Measurements from ENCODE around the gene SHROOM3.

DNA sequence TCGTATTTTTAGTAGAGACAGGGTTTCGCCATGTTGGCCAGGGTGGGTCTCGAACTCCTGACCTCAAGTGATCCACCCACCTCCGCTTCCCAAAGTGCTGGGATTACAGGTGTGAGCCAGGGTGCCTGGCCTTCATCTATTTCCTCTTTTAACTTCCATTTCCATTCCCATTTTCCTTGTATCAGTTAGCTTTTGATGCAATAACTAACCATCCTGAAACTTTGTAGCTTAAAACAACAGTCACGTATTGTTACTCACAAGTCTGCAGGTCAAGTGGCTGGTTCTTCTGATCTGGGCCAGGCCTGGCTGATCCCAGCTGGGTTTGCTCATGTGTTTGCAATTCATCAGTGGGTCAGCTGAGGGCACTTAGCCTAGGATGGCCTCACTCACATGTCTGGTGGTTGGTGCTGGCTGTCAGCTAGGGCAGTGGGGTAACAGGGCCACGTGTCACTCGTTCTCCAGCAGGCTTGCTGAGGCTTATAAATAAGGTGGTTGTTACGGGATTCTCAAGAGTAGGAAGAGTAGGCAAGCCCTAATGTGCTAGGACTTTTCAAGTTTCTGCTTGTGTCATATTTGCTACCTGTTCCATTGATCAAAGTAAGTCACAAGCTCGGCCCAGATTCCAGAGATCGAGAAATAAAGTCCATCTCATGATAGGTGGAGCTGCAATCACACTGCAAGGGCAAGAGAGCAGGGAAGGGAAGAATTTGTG lies 374.7 kb downstream of the SHROOM3 start:
- TF ChIP-seq CSDC2 (CRISPR knock-in tag; IDR thresholded peaks at IDR 0.05), result no peak
- no peak for TF ChIP-seq ZFP30 (CRISPR knock-in tag; IDR thresholded peaks at IDR 0.05)
- TF ChIP-seq BACH2 (CRISPR knock-in tag; IDR thresholded peaks at IDR 0.05; ENCODE audit: borderline replicate concordance), result no peak
- no peak for TF ChIP-seq ESRRG (CRISPR knock-in tag; IDR thresholded peaks at IDR 0.05)
- TF ChIP-seq TCF4 (CRISPR knock-in tag; IDR thresholded peaks at IDR 0.05; ENCODE audit: borderline replicate concordance), result no peak
- TF ChIP-seq CREB5 (CRISPR knock-in tag; IDR thresholded peaks at IDR 0.05; ENCODE audit: low read depth), result no peak
- TF ChIP-seq GLIS3 (CRISPR knock-in tag; IDR thresholded peaks at IDR 0.05), result no peak
- no peak for TF ChIP-seq ZNF565 (CRISPR knock-in tag; conservative IDR thresholded peaks at IDR 0.05; ENCODE audit: low read depth)
- TF ChIP-seq ZNF70 (CRISPR knock-in tag; IDR thresholded peaks at IDR 0.05), result no peak
- TF ChIP-seq ZNF8 (CRISPR knock-in tag; IDR thresholded peaks at IDR 0.05), result no peak
